Measurements from ENCODE around the gene RHOA.

RHOA gene

GRCh38 chr3:49411968-49412631 lies at the start of gene RHOA, which contains the start of gene TCTA:
Gene RHOA, minus strand, starts transcription at chr3:49411976. Its CDS starts 36,387 bp downstream, at chr3:49375589.
Gene TCTA, plus strand, starts transcription at chr3:49412423. Its CDS starts 4 bp downstream, at chr3:49412427.
- peaks cover 45% of the 10 kb centered on the region for H3K4me1 Mint-ChIP-seq
- DNase-seq (ENCODE audit: low spot score in 2 of 2) (peak; percentile 92 to 97), ATAC-seq (ENCODE audit: low read depth) (peak; percentile 74)
- H3K27ac Mint-ChIP-seq, result peak within 1 kb of the TSS; percentile 93
- no peaks in the 10 kb centered on the region for H3K27me3 Mint-ChIP-seq
- H3K4me3 Mint-ChIP-seq, result peak within 1 kb of the TSS; percentile 90
- H3K9me3 Mint-ChIP-seq, result no peaks in the 10 kb centered on the region
- peaks cover 4% of the 10 kb centered on the region for H3K36me3 Mint-ChIP-seq

GRCh38 chr3:49460956-49461355 lies 49.2 kb upstream of the RHOA start:
- Mint-ChIP-seq H3K9me3 (no peaks in the 10 kb centered on the region), H3K27ac (no peak overlapping the region), H3K27me3 (no peaks in the 10 kb centered on the region), H3K36me3 (no peaks in the 10 kb centered on the region), H3K4me3 (no peak overlapping the region), H3K4me1 (no peaks in the 10 kb centered on the region)
- DNase-seq (ENCODE audit: low spot score in 2 of 2), result no peak
- no peak for ATAC-seq (ENCODE audit: low read depth)

- no peak for DNase-seq (ENCODE audit: low spot score in 2 of 2)
- Mint-ChIP-seq H3K36me3 (no peaks in the 10 kb centered on the region), H3K4me3 (no peak overlapping the region), H3K27me3 (no peaks in the 10 kb centered on the region), H3K27ac (no peak overlapping the region), H3K9me3 (no peaks in the 10 kb centered on the region), H3K4me1 (no peaks in the 10 kb centered on the region)
- ATAC-seq (ENCODE audit: low read depth), result no peak
Observed at GRCh38 chr3:49460188-49460890, 48.6 kb upstream of the RHOA start.

GRCh38 chr3:49456466-49456865 lies 44.7 kb upstream of the RHOA start:
- Mint-ChIP-seq H3K4me1 (peaks cover 2% of the 10 kb centered on the region), H3K9me3 (no peaks in the 10 kb centered on the region), H3K27me3 (no peaks in the 10 kb centered on the region), H3K27ac (no peak overlapping the region), H3K36me3 (no peaks in the 10 kb centered on the region), H3K4me3 (no peak overlapping the region)
- ATAC-seq (ENCODE audit: low read depth) (no peak), DNase-seq (ENCODE audit: low spot score in 2 of 2) (no peak)

GRCh38 chr3:49454898-49455681 lies 43.3 kb upstream of the RHOA start:
- no peak for DNase-seq (ENCODE audit: low spot score in 2 of 2)
- no peak overlapping the region for H3K27ac Mint-ChIP-seq
- H3K4me3 Mint-ChIP-seq, result no peak overlapping the region
- ATAC-seq (ENCODE audit: low read depth), result no peak
- H3K36me3 Mint-ChIP-seq, result no peaks in the 10 kb centered on the region
- no peaks in the 10 kb centered on the region for H3K9me3 Mint-ChIP-seq
- H3K4me1 Mint-ChIP-seq, result peaks cover 2% of the 10 kb centered on the region
- no peaks in the 10 kb centered on the region for H3K27me3 Mint-ChIP-seq

- Mint-ChIP-seq H3K4me3 (no peak overlapping the region), H3K27ac (no peak overlapping the region), H3K27me3 (no peaks in the 10 kb centered on the region), H3K4me1 (peaks cover 2% of the 10 kb centered on the region), H3K9me3 (no peaks in the 10 kb centered on the region), H3K36me3 (no peaks in the 10 kb centered on the region)
- DNase-seq (ENCODE audit: low spot score in 2 of 2) (no peak), ATAC-seq (ENCODE audit: low read depth) (peak; percentile 32)
Observed at GRCh38 chr3:49454458-49454857, 42.7 kb upstream of the RHOA start.

GRCh38 chr3:49453621-49454020 lies 41.8 kb upstream of the RHOA start:
- H3K27me3 Mint-ChIP-seq, result no peaks in the 10 kb centered on the region

GRCh38 chr3:49445391-49445790 lies 33.6 kb upstream of the RHOA start:
- no peak for ATAC-seq (ENCODE audit: low read depth)
- no peaks in the 10 kb centered on the region for H3K9me3 Mint-ChIP-seq
- H3K36me3 Mint-ChIP-seq, result no peaks in the 10 kb centered on the region
- no peak for DNase-seq (ENCODE audit: low spot score in 2 of 2)
- H3K27ac Mint-ChIP-seq, result peak overlapping the region; percentile 85
- no peaks in the 10 kb centered on the region for H3K27me3 Mint-ChIP-seq
- peaks cover 16% of the 10 kb centered on the region for H3K4me1 Mint-ChIP-seq
- no peak overlapping the region for H3K4me3 Mint-ChIP-seq

More at GRCh38 chr3:49453621-49454020, 41.8 kb upstream of the RHOA start:
- DNase-seq (ENCODE audit: low spot score in 2 of 2) (no peak), ATAC-seq (ENCODE audit: low read depth) (no peak)
- no peaks in the 10 kb centered on the region for H3K36me3 Mint-ChIP-seq
- no peak overlapping the region for H3K4me3 Mint-ChIP-seq
- no peak overlapping the region for H3K27ac Mint-ChIP-seq
- no peaks in the 10 kb centered on the region for H3K9me3 Mint-ChIP-seq
- peaks cover 8% of the 10 kb centered on the region for H3K4me1 Mint-ChIP-seq

GRCh38 chr3:49434731-49435130 lies 23.0 kb upstream of the RHOA start:
- ATAC-seq (ENCODE audit: low read depth) (no peak), DNase-seq (ENCODE audit: low spot score in 2 of 2) (no peak)
- Mint-ChIP-seq H3K4me1 (peaks cover under 1% of the 10 kb centered on the region), H3K27me3 (no peaks in the 10 kb centered on the region), H3K36me3 (no peaks in the 10 kb centered on the region), H3K4me3 (no peak overlapping the region), H3K9me3 (no peaks in the 10 kb centered on the region), H3K27ac (no peak overlapping the region)

- DNase-seq (ENCODE audit: low spot score in 2 of 2) (no peak), ATAC-seq (ENCODE audit: low read depth) (no peak)
- Mint-ChIP-seq H3K9me3 (no peaks in the 10 kb centered on the region), H3K4me1 (peaks cover 9% of the 10 kb centered on the region), H3K4me3 (peak overlapping the region; percentile 94), H3K27ac (peak overlapping the region; percentile 93), H3K36me3 (peaks cover 6% of the 10 kb centered on the region), H3K27me3 (no peaks in the 10 kb centered on the region)
Observed at GRCh38 chr3:49428752-49429080, 16.9 kb upstream of the RHOA start.

GRCh38 chr3:49427586-49427985 lies 15.8 kb upstream of the RHOA start:
- Mint-ChIP-seq H3K27me3 (no peaks in the 10 kb centered on the region), H3K4me1 (peaks cover 9% of the 10 kb centered on the region), H3K36me3 (peaks cover 6% of the 10 kb centered on the region), H3K9me3 (no peaks in the 10 kb centered on the region), H3K4me3 (peak overlapping the region; percentile 94), H3K27ac (no peak overlapping the region)
- DNase-seq (ENCODE audit: low spot score in 2 of 2), result no peak
- no peak for ATAC-seq (ENCODE audit: low read depth)

- H3K9me3 Mint-ChIP-seq, result no peaks in the 10 kb centered on the region
- peaks cover 8% of the 10 kb centered on the region for H3K36me3 Mint-ChIP-seq
- DNase-seq (ENCODE audit: low spot score in 2 of 2) (no peak), ATAC-seq (ENCODE audit: low read depth) (no peak)
- H3K4me1 Mint-ChIP-seq, result peaks cover 9% of the 10 kb centered on the region
- H3K4me3 Mint-ChIP-seq, result no peak overlapping the region
- no peak overlapping the region for H3K27ac Mint-ChIP-seq
- H3K27me3 Mint-ChIP-seq, result no peaks in the 10 kb centered on the region
Observed at GRCh38 chr3:49424816-49425215, 13.0 kb upstream of the RHOA start.

- DNase-seq (ENCODE audit: low spot score in 2 of 2), result no peak
- Mint-ChIP-seq H3K27ac (no peak within 1 kb of the TSS), H3K4me1 (peaks cover 8% of the 10 kb centered on the region), H3K27me3 (no peaks in the 10 kb centered on the region), H3K4me3 (peak within 1 kb of the TSS; percentile 49), H3K36me3 (peaks cover 8% of the 10 kb centered on the region), H3K9me3 (no peaks in the 10 kb centered on the region)
- no peak for ATAC-seq (ENCODE audit: low read depth)
Observed at GRCh38 chr3:49422379-49423248, 10.8 kb upstream of the RHOA start, which contains the start of gene AMT. Gene AMT, minus strand, starts transcription at chr3:49422473. Its CDS starts 23 bp downstream, at chr3:49422450.

Measured in memory B cell (primary cell).